Measurements from ENCODE around the gene WDR64. TPM values are rescaled to one million over a fixed set of nuclear protein-coding genes. Genes with fewer than 3 reads are reported as not detected.

The WDR64 gene
- total RNA-seq, 1 experiment from 2014 or later = not detected

GRCh38 chr1:241630899-241631298 is 21.2 kb upstream of the WDR64 start:
- DNase-seq (ENCODE audit: low spot score) = no peak

- no peak for DNase-seq (ENCODE audit: low spot score)
Observed at GRCh38 chr1:241631674-241632073, 20.4 kb upstream of the WDR64 start.

- DNase-seq (ENCODE audit: low spot score) = no peak
Observed at GRCh38 chr1:241632987-241633386, 19.1 kb upstream of the WDR64 start.

- DNase-seq (ENCODE audit: low spot score) = no peak
Observed at GRCh38 chr1:241635556-241636152, 16.4 kb upstream of the WDR64 start.

- no peak for DNase-seq (ENCODE audit: low spot score)
Observed at GRCh38 chr1:241636291-241636690, 15.8 kb upstream of the WDR64 start.

- no peak for DNase-seq (ENCODE audit: low spot score)
Observed at GRCh38 chr1:241637046-241637590, 15.0 kb upstream of the WDR64 start.

- no peak for DNase-seq (ENCODE audit: low spot score)
Observed at GRCh38 chr1:241637604-241638003, 14.5 kb upstream of the WDR64 start.

GRCh38 chr1:241638099-241638682 is 13.9 kb upstream of the WDR64 start:
- no peak for DNase-seq (ENCODE audit: low spot score)

GRCh38 chr1:241638909-241639622 is 13.0 kb upstream of the WDR64 start:
- DNase-seq (ENCODE audit: low spot score) = peak; percentile 42

GRCh38 chr1:241639623-241640148 is 12.4 kb upstream of the WDR64 start:
- DNase-seq (ENCODE audit: low spot score) = peak; percentile 51

GRCh38 chr1:241640149-241640866 is 11.8 kb upstream of the WDR64 start, which contains the start of the genes CHML and OPN3:
Gene CHML, minus strand, starts transcription at chr1:241640369. Its CDS starts 4,603 bp downstream, at chr1:241635766.
Gene OPN3, minus strand, starts transcription at chr1:241640369. Its CDS starts 115 bp downstream, at chr1:241640254.
- DNase-seq (ENCODE audit: low spot score) = peak; percentile 89

- DNase-seq (ENCODE audit: low spot score) = peak; percentile 23
Observed at GRCh38 chr1:241640867-241641622, 11.0 kb upstream of the WDR64 start.

- DNase-seq (ENCODE audit: low spot score) = peak; percentile 24
Observed at GRCh38 chr1:241641773-241642592, 10.1 kb upstream of the WDR64 start.

GRCh38 chr1:241642593-241642944 is 9.5 kb upstream of the WDR64 start:
- DNase-seq (ENCODE audit: low spot score) = no peak

GRCh38 chr1:241644259-241644658 is 7.8 kb upstream of the WDR64 start:
- no peak for DNase-seq (ENCODE audit: low spot score)

- DNase-seq (ENCODE audit: low spot score) = no peak
Observed at GRCh38 chr1:241645199-241645598, 6.9 kb upstream of the WDR64 start.

- DNase-seq (ENCODE audit: low spot score) = no peak
Observed at GRCh38 chr1:241646201-241646600, 5.9 kb upstream of the WDR64 start.

GRCh38 chr1:241647658-241648057 is 4.4 kb upstream of the WDR64 start:
- DNase-seq (ENCODE audit: low spot score) = no peak

GRCh38 chr1:241648159-241648558 is 3.9 kb upstream of the WDR64 start:
- no peak for DNase-seq (ENCODE audit: low spot score)

- no peak for DNase-seq (ENCODE audit: low spot score)
Observed at GRCh38 chr1:241654019-241654418, 1.9 kb downstream of the WDR64 start.

All from HT-29 (cell line).